K562 (cell line): ENCODE data around the gene KRT4. TPM values are rescaled to one million over a fixed set of nuclear protein-coding genes. Genes with fewer than 3 reads are reported as not detected.

Experiments used
- FOXM1 ChIP-seq, 2 experiments: fragments of 450-650 bp in 1 of 2; sonication (generic) in 1 of 2; formaldehyde crosslinking in 1 of 2; IDR thresholded peaks; 2 replicates each; pipeline versions ENCODE4 v1.6.1 to v1.9.0; 2017 to 2022; ENCODE audit warnings: low read depth in 2 of 2, mild to moderate bottlenecking in 2 of 2, missing genetic modification reagents in 1 of 2, moderate library complexity in 1 of 2
- FUS ChIP-seq: fragments of 200-400 bp; formaldehyde crosslinking; optimal IDR thresholded peaks from 2 replicates; pipeline ENCODE3; 2017; ENCODE audit warnings: low read depth, low read length
- GTF2A2 ChIP-seq: IDR thresholded peaks from 2 replicates; pipeline ENCODE4 v1.6.1; 2016; ENCODE audit warnings: mild to moderate bottlenecking, missing genetic modification characterization, missing compliant biosample characterization
- HNRNPL ChIP-seq: fragments of 200-400 bp; formaldehyde crosslinking; IDR thresholded peaks from 2 replicates; pipeline ENCODE4 v1.6.1; 2017; ENCODE audit warnings: low read depth, mild to moderate bottlenecking, low read length
- MCM3 ChIP-seq: fragments of 450-650 bp; IDR thresholded peaks from 2 replicates; pipeline ENCODE4 v1.6.1; 2016
- MTA3 ChIP-seq: fragments of 450-650 bp; formaldehyde crosslinking; IDR thresholded peaks from 2 replicates; pipeline ENCODE4 v1.6.1; 2017; ENCODE audit warnings: mild to moderate bottlenecking, borderline replicate concordance
- TARDBP ChIP-seq: fragments of 450-650 bp; IDR thresholded peaks from 2 replicates; pipeline ENCODE4 v1.6.1; 2016
- TBL1XR1 ChIP-seq, 2 experiments: IDR thresholded peaks; 2 replicates each; pipeline ENCODE4 v1.6.1; 2012; ENCODE audit warnings: improper control_type of control experiment in 2 of 2, low read length in 2 of 2, mild to moderate bottlenecking in 1 of 2
- XRCC3 ChIP-seq: fragments of 450-650 bp; IDR thresholded peaks from 2 replicates; pipeline ENCODE4 v1.6.1; 2017; ENCODE audit warnings: mild to moderate bottlenecking, moderate library complexity
- ZNF121 ChIP-seq: sonication (generic); formaldehyde crosslinking; conservative IDR thresholded peaks from 2 replicates; pipeline ENCODE4 v1.8.0; 2022; ENCODE audit warnings: missing genetic modification reagents
- polyA plus RNA-seq, 8 experiments: library from polyadenylated mRNA; depleted of rRNA in 4 of 8; stranded (reverse) in 5 of 8; unstranded in 3 of 8; fragments of >200 nt; fragmentation: Nextera tagmentation in 2 of 8; fragmentation: Illumina TruSeq in 1 of 8; extraction: Ambion mirVana in 2 of 8; extraction: Trizol in 1 of 8; gene quantifications; 2 replicates each; pipeline versions ENCODE4 v1.2.1 to v1.2.3, GENCODE V29; 2011 to 2014; ENCODE audit warnings: inconsistent platforms in 1 of 8, missing spikeins in 1 of 8
- total RNA-seq, 7 experiments: library from RNA; depleted of rRNA in 6 of 7; stranded (reverse); fragments of >200 nt in 6 of 7; fragmentation: Illumina TruSeq in 2 of 7; extraction: Trizol in 2 of 7; gene quantifications; 2 replicates each; pipeline versions ENCODE4 v1.2.1 to v1.2.3, GENCODE V29; 2011 to 2021; ENCODE audit warnings: low replicate concordance in 1 of 7
- TF ChIP-seq, protein P1 (sequence below): sonication (generic); IDR thresholded peaks from 2 replicates; pipeline ENCODE4 v1.6.1; 2016
- TF ChIP-seq, protein P2 (sequence below): fragments of 250-450 bp; sonication (Bioruptor Pico); IDR thresholded peaks from 2 replicates; pipeline ENCODE4 v1.9.0; 2021; ENCODE audit warnings: mild to moderate bottlenecking, inconsistent platforms

Gene KRT4
- total and polyA plus RNA-seq, 9 of the 15 experiments (the other 6 are each of a cell fraction or from before 2014, with no cell fraction given): not detected

DNA sequence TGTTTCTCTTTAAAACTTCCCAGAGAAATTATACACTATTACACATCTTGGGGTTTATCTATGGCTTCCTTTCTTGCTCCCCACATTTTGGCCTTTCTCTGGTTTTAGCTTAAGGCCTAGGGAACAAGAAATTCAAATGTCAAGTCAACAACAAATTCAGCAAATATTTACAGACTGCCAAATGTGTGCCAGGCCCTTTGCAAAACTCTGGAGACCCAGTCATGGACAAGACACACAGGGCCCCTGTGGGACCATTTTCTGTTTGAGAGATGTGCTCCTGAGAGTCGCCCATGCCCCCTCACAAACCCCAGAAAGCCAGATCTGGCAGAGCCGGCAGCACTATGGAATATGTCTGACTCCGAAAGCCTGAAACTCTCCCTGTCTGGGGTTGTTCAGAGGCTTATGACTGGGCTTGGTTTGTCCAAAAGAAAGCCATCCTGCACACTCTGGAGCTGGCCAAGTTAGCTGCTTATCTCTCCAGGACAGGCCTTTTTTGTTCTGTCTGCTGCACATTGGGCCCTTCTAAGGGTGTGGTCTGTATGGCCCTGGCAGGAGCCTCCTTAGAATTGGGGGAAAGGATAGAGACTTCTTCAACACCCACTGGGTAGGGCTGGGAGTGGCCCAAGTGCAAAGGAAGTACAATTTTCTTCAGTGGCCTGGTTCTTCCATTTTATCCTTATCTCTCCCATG lies 16.9 kb downstream of the KRT4 start (continued):
- TF ChIP-seq FOXM1 (IDR thresholded peaks at IDR 0.05; ENCODE audit: low read depth) (peak; percentile 69; the same call in 1 of the 2 replicates), FOXM1 (CRISPR knock-in tag; IDR thresholded peaks at IDR 0.05; ENCODE audit: low read depth) (no peak), FUS (no peak), HNRNPL (0 out of 2 replicates have a peak, but pooled peaks have one; percentile 29), TARDBP (peak; percentile 59; the same call in 1 of the 2 replicates), XRCC3 (no peak), MCM3 (no peak), GTF2A2 (tag) (no peak), TBL1XR1 (IDR thresholded peaks at IDR 0.05; ENCODE audit: low read length in 2 of 2) (peak; percentile 74; a peak in 3 of 4 replicates), MTA3 (no peak), ZNF121 (no peak)
- TF ChIP-seq, protein P1, sequence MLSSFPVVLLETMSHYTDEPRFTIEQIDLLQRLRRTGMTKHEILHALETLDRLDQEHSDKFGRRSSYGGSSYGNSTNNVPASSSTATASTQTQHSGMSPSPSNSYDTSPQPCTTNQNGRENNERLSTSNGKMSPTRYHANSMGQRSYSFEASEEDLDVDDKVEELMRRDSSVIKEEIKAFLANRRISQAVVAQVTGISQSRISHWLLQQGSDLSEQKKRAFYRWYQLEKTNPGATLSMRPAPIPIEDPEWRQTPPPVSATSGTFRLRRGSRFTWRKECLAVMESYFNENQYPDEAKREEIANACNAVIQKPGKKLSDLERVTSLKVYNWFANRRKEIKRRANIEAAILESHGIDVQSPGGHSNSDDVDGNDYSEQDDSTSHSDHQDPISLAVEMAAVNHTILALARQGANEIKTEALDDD: 0 out of 2 replicates have a peak, but pooled peaks have one; percentile 36
- TF ChIP-seq, protein P2, sequence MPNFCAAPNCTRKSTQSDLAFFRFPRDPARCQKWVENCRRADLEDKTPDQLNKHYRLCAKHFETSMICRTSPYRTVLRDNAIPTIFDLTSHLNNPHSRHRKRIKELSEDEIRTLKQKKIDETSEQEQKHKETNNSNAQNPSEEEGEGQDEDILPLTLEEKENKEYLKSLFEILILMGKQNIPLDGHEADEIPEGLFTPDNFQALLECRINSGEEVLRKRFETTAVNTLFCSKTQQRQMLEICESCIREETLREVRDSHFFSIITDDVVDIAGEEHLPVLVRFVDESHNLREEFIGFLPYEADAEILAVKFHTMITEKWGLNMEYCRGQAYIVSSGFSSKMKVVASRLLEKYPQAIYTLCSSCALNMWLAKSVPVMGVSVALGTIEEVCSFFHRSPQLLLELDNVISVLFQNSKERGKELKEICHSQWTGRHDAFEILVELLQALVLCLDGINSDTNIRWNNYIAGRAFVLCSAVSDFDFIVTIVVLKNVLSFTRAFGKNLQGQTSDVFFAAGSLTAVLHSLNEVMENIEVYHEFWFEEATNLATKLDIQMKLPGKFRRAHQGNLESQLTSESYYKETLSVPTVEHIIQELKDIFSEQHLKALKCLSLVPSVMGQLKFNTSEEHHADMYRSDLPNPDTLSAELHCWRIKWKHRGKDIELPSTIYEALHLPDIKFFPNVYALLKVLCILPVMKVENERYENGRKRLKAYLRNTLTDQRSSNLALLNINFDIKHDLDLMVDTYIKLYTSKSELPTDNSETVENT (CRISPR knock-in tag): no peak
